Loucy (cell line): Measurements from ENCODE around the gene DHRS7B.

Source experiments
- CTCF ChIP-seq: fragments of 200-600 bp; sonication (generic); conservative IDR thresholded peaks from 2 replicates; pipeline ENCODE4 v1.5.1; 2014; ENCODE audit warnings: mild to moderate bottlenecking, antibody characterized with exemption, low read length
- EZH2phosphoT487 ChIP-seq: fragments of 200-600 bp; IDR thresholded peaks from 2 replicates; pipeline ENCODE4 v1.6.1; 2018; ENCODE audit warnings: antibody characterized with exemption, mild to moderate bottlenecking, moderate library complexity, borderline replicate concordance

DNA sequence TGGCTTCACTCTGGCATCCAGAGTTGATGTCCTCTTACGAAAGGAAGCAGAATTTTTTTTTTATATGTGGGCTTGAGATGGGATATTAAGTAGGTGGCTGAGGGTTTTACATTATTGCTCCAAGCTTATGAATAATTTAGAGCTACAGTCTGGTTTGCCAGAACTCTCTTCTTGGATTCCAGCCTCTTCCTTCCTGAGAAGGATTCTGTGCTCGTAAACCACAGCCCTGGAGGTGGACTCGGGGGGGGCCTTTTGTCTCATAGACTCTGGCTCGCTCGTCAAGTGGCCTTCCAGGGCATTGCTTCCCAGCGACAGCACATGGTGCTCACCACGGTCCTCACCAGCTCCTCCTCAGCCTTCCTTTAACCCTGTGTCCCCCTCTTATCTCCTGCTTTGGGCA lies 44.0 kb downstream of the DHRS7B start:
- TF ChIP-seq CTCF = no peak
- TF ChIP-seq EZH2phosphoT487 = no peak
